Renal cortex interstitium (tissue), 11 donors: ENCODE measurements around the gene FAM168B. TPM values are rescaled to one million over a fixed set of nuclear protein-coding genes. Genes with fewer than 3 reads are reported as not detected.

Experiments
- DNase-seq, 11 donors: peaks; one replicate each; pipeline ENCODE4 v3.0.0-alpha.2; 2013; ENCODE audit warnings: low read depth in 9 of 11, low spot score in 4 of 11; ENCODE audit errors: extremely low read depth in 1 of 11
- polyA plus RNA-seq, 3 donors: library from polyadenylated mRNA; unstranded; fragments of 120-200 nt; gene quantifications; one replicate each; pipeline ENCODE4 v1.2.1, GENCODE V29; 2013; ENCODE audit not compliant: insufficient read length in 3 of 3

The FAM168B gene
- polyA plus RNA-seq, 3 donors, result 113 to 127 (median 121) TPM

DNA sequence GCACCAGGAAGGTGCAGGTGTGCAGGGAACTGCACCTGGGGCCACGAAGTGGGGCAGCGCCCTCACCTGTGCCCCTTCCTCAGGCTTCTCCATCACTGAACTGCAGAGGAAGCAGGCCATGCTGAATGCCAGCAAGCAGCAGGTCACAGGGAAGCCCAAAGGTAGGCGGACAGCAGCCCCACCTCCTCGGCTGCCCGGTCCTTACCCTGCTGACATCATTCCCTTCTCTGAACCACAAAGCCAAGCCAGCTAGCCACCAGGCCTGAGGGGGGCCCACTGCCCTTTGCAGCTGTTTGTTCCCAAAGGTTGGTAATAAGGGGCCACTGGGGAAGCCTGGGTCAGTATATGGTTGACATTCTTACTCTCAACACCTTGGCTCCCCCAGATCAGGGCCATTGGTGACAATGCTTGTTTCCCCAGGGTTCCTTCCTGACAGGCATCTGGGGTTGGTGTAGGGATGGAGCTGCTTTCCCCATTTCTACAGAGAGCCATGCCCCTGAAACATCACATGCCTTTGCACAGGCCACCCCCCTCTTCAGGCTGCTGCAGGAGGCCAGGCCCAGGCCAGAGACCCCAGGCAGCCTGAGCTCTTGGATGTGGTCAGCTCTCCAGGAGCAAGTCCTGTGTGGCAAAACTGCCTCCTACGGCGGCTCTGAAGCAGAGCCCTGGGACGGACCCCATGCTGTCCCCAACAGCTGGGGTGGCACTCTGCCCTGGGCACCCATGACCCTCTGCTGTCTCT is 47.8 kb downstream of the FAM168B start:
- DNase-seq, result no peak

DNA sequence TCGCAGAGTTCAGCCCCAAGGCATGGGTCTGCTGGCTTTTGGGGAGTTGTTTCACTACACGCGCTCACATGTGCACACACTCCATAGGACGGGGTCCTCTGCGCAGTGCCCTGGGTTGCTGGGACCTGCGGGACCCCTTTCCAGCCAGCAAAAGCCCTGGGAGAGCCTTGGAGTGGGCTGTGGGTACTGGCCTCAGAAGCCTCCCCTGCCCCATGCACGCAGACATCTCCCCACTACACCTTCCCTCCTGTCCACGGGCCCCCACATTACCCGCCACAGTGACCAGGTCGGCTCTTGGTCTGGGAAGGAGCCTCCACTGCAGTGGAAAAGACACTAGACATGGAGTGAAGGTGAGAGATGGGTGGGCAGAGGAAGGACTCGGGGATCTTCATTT is 48.5 kb downstream of the FAM168B start:
- no peak for DNase-seq

DNA sequence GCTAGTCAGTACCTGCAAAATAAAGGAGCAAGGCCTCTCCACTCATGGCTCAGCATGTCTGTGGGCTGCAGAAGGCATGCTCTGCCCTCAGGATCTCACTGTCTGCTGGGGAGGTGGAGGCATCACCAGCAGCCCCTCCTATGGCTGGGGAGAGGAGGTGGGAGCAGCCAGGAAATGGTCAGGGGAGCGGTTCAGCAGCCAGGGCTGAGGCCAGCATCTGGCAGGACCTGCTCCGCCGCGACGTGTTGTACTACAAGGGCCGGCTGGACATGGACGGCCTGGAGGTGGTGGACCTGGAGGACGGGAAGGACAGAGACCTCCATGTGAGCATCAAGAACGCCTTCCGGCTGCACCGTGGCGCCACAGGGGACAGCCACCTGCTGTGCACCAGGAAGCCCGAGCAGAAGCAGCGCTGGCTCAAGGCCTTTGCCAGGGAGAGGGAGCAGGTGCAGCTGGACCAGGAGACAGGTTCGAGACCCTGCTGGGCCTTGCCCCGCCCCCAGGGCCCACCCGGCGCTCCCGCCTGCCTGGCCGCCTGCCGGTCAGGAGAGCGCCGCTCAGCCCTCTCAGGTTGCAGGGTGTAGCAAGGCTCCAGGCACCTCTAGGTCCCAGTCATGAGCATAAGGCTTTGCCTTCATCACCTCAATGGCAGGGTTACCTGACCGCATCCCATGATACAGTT is 49.0 kb downstream of the FAM168B start:
- DNase-seq, result no peak

DNA sequence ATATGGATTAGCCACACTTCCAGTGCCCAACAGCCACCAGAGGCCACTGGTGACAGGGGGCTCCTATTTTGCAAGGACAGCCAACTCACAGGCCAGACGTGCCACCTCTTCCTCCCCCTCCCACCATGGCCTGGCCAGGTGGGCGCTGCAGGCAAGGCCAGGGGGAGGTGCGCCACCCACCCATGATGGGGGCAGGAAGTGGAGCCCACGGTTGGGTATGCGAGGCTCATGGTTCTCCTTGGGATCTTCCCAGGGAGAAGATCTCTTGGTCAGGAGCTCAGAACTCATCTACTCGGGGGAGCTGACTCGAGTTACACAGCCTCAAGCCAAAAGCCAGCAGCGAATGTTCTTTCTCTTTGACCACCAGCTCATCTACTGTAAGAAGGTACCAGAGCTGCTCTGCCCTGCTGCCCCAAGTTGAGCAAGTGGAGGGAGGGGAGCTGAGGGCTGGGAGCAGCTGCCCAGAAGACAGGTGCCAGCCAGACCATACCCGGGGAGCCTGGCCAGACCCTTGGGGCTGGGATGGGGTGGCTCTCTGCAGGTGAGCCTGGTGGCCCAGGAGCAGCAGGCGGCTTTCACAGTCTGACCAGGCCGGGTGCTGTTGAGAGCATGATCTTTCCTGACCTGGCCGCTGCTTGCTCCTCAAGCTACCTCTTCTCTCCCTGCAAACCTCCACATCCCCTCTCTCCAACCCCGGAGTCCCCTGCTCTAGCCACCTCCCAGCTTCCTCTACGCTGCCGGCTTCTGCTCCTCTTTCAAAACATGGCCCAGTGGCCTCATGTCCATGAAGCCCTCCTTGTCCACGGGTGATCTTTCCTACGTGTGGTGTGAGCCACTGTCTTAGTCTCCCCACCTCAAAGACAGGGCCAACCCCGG is 49.8 kb downstream of the FAM168B start:
- no peak for DNase-seq

DNA sequence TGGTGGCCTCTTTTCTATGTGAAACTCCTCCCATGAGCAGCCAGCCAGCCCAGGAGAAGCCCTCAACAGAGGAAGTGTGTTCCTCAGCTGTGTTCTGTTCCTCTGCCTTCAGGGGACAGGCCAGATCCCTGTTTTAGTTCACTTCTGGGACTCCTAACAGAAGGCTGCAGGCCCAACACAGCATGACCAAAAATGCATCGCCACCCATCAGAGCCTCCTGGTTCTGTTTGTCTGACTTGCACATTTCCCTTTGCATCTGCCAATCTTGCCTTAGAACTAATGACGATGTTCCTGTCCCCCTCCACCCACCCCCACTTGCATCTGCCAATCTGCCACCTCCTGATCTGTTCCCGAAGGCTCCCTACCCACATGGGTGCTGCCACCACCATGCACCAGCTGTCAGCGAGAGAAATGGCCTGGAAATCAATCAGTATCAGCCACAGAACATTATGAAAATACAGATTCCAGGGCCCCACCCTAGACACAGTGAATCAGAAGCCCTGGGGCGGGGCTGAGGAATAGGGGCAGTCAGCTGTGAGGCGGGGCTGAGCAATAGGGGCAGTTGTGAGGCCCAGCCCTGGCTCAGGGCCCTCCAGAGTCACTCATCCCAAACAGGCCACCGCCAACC is 51.0 kb downstream of the FAM168B start:
- no peak for DNase-seq

DNA sequence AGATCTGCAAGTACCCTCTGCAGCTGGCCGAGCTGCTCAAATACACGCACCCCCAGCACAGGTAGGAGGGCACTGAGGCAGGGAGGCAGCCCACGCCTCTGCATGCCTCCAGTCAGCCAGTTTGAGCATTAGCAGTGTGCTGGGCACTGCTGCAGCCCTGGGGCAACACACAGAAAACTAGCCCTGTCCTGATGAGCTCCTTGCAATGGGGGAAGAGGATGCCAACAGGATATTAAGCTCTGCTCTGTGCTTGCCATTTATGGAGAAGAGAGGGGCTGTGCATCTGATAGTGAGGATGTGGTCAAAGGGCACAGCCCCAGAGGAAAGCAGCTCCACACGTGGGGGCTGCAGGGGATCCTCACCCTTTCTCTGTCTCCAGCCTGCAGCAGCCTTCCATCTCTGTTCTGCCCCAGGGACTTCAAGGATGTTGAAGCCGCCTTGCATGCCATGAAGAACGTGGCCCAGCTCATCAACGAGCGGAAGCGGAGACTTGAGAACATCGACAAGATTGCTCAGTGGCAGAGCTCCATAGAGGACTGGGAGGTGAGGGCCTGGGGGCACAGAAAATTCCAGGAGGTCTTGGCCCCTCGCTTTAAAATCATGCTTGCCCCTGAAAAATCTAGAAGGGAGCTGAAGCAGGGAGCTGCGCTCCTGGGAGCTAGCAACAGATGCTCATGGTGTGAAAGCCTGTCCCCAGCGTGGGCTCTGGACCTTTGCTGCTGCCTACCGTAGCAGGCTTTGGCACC is 51.7 kb downstream of the FAM168B start:
- DNase-seq, result no peak

DNA sequence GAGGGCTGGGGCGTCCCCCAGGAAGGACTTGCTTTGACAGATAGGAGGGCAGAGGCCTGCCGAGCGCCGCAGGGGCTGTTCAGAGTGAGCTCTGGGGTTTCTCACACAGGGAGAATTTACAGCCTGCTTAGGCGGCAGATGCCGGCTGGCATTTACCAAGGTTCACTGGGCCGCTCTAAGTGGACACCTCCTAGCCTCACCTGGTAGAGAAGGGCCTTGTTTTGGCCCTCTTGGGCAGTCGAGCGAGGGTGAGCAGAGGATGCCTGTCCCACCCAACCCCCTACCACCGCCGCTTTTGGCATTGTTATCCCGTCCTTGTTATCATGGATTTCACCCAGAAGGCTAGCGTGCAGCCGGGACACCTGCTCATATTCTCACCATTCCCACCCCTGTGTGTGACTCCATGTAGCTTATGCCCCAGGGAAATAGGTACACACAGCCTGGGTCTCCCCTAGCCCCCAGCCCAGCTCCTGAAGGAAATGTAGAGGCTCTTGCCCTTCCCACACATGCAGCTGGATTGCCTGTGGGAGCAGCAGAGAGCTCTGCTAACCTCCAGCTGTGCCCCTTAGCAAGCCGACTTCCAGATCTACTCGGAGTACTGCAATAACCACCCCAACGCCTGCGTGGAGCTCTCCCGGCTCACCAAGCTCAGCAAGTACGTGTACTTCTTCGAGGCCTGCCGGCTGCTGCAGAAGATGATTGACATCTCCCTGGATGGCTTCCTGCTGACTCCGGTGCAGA is 52.4 kb downstream of the FAM168B start:
- no peak for DNase-seq

DNA sequence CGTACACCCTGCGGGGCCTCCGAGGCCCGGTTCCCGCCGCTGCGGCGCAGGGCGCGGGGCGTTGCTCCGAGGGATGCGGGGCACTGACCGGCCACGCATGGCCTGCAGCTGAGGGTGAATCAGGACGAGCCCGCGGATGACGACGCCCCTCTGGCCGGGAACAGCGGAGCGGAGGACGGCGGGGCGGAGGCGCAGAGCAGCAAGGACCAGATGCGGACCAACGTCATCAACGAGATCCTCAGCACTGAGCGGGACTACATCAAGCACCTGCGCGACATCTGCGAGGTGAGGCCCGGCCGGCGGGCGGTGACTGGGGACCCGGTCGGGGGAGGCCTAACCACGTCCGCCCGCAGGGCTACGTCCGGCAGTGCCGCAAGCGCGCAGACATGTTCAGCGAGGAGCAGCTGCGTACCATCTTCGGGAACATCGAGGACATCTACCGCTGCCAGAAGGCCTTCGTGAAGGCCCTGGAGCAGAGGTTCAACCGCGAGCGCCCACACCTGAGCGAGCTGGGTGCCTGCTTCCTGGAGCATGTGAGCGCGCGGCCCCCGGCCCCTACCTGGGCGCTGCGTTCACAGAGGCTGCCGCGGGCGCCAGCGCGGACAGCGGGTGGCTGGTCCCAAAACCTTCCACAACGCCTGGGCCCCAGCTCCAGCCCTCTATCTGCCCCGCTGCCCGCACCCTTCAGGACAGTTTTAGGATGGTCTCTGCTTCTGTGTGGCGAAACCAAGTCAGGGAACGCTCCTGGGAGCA is 53.2 kb downstream of the FAM168B start:
- DNase-seq, result no peak

DNA sequence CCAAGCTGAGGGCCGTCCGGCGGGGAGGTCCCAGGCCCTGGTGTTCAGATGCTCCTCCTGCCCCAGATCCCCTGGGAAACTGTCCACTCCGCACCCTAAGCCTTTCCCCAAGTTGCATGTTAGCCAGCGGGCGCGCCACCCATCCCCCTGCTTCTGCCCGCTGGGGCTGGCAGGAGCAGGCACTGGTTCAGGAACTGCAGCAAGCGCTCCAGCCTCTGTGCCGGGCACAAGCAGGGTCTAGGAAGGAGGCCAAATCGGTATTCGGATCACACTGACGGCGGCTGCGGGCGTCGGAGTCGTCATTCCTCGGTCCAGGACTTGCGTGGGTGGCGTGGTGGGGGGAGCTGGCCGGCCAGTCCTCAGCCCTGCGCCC is 53.7 kb downstream of the FAM168B start:
- DNase-seq, result no peak

DNA sequence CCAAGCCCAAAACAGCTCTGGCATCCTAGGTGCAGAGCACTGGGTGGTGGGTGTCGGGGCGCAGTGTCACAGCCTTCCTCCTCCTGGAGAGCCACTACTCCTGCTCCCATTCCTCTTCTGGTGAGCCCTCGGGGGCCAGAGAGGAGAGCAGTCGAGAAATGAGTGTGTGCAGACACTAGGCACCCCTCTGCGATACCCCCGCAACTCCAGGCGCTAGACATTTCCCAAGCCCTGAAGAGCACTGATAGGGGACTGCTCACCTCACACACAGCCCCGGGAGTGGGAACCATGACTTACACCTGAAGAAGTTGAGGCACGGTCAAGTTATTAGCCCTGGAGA is 54.2 kb downstream of the FAM168B start:
- no peak for DNase-seq

DNA sequence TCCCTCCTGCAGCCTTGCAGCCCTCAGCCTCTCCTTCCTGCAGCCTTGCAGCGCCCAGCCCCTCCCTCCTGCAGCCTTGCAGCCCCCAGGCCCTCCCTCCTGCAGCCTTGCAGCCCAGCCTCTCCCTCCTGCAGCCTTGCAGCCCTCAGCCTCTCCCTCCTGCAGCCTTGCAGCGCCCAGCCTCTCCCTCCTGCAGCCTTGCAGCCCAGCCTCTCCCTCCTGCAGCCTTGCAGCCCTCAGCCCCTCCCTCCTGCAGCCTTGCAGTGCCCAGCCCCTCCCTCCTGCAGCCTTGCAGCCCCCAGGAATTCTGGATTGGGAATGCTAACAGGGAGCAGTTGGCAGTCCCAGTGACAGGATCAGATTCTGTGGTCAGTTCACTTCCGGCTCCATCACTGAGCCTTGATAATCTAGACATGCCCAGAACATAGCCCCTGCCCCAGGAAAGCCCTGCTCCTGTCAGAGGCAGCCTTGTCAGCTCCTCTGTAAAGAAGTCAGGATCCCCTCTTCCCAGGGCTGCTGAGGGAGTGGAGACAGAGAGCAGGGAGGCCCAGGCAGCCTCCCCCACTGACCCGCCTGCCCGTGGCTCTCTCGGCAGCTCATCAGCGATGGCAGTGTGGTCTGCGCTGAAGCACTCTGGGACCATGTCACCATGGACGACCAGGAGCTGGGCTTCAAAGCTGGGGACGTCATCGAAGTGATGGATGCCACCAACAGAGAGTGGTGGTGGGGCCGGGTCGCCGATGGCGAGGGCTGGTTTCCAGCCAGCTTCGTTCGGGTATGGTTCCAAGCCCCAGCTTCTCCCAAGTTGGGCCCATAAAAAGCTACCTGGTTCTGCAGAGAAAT is 54.8 kb downstream of the FAM168B start:
- no peak for DNase-seq

DNA sequence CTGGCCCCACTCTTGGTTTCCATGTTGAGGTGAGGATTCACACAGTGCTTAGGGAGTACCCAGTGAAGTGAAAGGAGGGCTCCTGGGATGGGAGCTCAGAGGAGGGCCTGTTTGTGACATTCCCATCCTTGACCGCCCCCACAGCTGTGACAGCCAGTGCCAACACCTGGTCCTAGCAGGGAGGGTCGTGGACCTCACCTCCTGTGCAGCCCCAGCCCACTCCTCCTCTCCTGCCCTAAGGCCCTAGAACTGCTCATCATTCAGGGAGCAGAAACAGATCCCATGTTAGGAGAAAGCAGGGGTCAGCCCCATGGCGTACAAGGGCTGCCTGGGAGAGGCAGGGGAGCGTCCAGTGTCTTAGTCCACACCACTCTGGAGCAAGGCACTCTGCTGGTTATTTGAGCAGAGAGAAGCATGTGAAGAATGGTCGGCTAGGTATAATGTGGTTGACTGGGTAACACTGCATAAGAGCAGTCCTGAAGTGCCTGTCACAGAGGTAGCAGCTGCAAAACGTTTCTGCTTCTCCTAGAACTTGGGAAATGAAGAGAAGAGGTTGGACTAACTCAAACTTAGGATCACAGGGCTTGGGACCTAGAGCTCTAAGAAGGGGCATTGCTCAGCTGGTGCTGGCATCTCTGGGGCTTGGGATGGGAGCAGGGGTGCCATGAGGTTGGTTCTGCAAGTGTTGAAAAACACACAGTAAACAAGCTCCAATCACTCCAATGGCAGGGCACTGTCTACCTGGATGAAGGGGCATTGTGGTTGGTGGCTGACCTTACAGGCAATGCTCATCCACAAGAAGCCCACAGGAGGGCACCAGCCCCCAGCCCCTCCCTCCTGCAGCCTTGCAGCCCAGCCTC is 55.6 kb downstream of the FAM168B start:
- DNase-seq, result no peak

DNA sequence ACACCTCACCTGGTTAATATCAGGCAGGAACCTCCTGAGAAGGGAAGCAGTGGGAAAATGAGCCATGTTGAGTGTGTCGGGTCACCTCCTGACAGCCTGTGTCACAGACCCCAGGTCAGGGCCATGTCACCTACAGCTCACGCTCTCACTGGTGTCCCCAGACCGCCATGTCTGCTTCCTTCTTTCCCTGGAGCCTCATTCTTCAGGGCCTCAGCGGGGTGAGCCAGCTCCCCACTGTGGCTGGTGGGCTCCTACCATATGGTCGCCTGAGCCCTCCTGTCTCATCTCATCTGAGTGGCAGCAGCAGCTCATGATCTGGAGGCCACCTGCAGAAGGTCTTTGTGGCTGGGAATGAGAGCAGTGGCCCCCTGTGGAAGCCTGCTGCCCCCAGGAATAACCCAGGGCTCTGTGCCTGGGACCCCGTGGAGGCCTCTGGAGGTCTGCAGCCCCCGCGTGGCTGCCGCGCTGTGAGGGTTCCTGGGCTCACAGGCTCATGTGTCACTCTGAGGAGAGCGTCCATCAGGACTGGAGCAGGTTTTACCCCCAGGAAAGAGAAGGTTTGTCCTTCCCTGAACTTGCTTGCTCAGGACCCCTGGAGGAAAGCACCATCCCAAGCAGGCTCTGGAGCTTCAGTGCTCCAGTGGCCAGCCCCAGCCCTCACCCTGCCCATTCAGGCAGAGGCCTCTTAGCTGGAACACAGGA is 56.4 kb downstream of the FAM168B start:
- DNase-seq, result no peak

DNA sequence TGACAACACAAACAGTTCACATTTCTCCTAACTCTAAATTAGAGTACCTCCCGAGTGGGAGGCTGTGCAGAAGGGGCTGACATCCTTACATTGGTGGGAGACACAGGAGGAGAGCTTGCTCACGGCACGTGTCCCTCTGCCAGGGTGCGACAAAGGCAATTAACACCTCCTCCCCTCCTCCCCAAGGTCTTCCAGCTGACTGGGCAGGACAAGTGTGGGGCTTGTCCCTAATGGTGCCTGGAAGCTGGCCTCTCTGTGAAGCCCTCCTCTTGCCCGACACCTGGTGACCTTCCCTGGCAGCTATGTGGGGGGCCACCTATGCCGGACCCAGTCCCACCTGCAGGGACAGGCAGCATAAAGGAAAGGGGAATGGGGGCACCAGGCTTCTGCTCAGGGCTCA is 57.0 kb downstream of the FAM168B start:
- DNase-seq, result no peak

DNA sequence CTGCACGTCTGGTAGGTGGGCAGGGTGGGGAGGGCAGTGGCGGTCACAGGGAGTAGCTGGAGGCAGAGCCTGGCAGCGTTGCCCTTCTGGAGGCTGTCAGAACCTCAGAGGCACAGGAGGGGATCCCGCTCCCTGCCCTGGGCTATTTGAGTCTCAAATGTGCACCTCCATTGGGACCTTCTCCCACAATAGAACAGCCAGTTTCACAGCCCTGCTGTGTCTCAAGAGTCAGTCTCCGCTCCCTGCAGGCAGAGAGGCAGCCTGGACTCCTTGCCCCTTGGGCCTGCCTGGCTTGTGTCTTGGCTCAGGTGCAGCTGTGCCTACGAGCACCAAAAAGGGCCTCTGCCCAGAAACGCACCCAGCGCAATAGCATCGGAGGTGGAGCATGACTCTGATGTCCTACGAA is 57.4 kb downstream of the FAM168B start:
- DNase-seq, result no peak
